ENCODE data around the gene GPC4. TPM values are rescaled to one million over a fixed set of nuclear protein-coding genes. Genes with fewer than 3 reads are reported as not detected.

The GPC4 gene
- total RNA-seq, 2 experiments from 2014 or later = not detected

GRCh38 chrX:133273180-133273579, 142.1 kb downstream of the GPC4 start:
- Mint-ChIP-seq H3K9me3 (no peaks in the 10 kb centered on the region), H3K27me3 (no peaks in the 10 kb centered on the region)
- POLR2A ChIA-PET = no interaction called here

GRCh38 chrX:133269168-133269567, 146.1 kb downstream of the GPC4 start:
- Mint-ChIP-seq H3K27ac (no peak overlapping the region), H3K4me3 (no peak overlapping the region), H3K27me3 (no peaks in the 10 kb centered on the region), H3K9me3 (no peaks in the 10 kb centered on the region), H3K4me1 (ENCODE audit: low read depth) (no peaks in the 10 kb centered on the region), H3K36me3 (no peaks in the 10 kb centered on the region)
- POLR2A ChIA-PET = no interaction called here
- intact Hi-C loops (cut with micrococcal nuclease) = no loop called here
- CTCF ChIA-PET = no interaction called here
- no peak for DNase-seq

More at GRCh38 chrX:133273180-133273579, 142.1 kb downstream of the GPC4 start:
- DNase-seq = no peak
- H3K36me3 Mint-ChIP-seq = no peaks in the 10 kb centered on the region
- H3K4me3 Mint-ChIP-seq = no peak overlapping the region
- no peaks in the 10 kb centered on the region for H3K4me1 Mint-ChIP-seq (ENCODE audit: low read depth)
- intact Hi-C loops (cut with micrococcal nuclease) = no loop called here
- CTCF ChIA-PET = no interaction called here
- no peak overlapping the region for H3K27ac Mint-ChIP-seq

GRCh38 chrX:133267621-133268020, 147.7 kb downstream of the GPC4 start:
- Mint-ChIP-seq H3K36me3 (no peaks in the 10 kb centered on the region), H3K27me3 (no peaks in the 10 kb centered on the region), H3K9me3 (no peaks in the 10 kb centered on the region), H3K4me3 (no peak overlapping the region), H3K4me1 (ENCODE audit: low read depth) (no peaks in the 10 kb centered on the region), H3K27ac (no peak overlapping the region)
- POLR2A ChIA-PET = no interaction called here
- intact Hi-C loops (cut with micrococcal nuclease) = no loop called here
- DNase-seq = no peak
- CTCF ChIA-PET = no interaction called here

GRCh38 chrX:133265331-133265730, 150.0 kb downstream of the GPC4 start:
- intact Hi-C loops (cut with micrococcal nuclease) = no loop called here
- H3K36me3 Mint-ChIP-seq = no peaks in the 10 kb centered on the region
- CTCF ChIA-PET = no interaction called here
- POLR2A ChIA-PET = no interaction called here
- H3K4me1 Mint-ChIP-seq (ENCODE audit: low read depth) = no peaks in the 10 kb centered on the region
- no peak overlapping the region for H3K27ac Mint-ChIP-seq
- H3K9me3 Mint-ChIP-seq = no peaks in the 10 kb centered on the region
- no peaks in the 10 kb centered on the region for H3K27me3 Mint-ChIP-seq
- no peak for DNase-seq
- H3K4me3 Mint-ChIP-seq = no peak overlapping the region

- Mint-ChIP-seq H3K27me3 (no peaks in the 10 kb centered on the region), H3K36me3 (no peaks in the 10 kb centered on the region), H3K4me3 (no peak overlapping the region), H3K9me3 (no peaks in the 10 kb centered on the region), H3K4me1 (ENCODE audit: low read depth) (no peaks in the 10 kb centered on the region), H3K27ac (no peak overlapping the region)
- intact Hi-C loops (cut with micrococcal nuclease) = no loop called here
- ChIA-PET CTCF (no interaction called here), POLR2A (no interaction called here)
- DNase-seq = no peak
Observed at GRCh38 chrX:133258481-133258880, 156.8 kb downstream of the GPC4 start.

- H3K4me1 Mint-ChIP-seq (ENCODE audit: low read depth) = no peaks in the 10 kb centered on the region
- H3K27me3 Mint-ChIP-seq = no peaks in the 10 kb centered on the region
- H3K4me3 Mint-ChIP-seq = no peak overlapping the region
- intact Hi-C loops (cut with micrococcal nuclease) = no loop called here
- POLR2A ChIA-PET = no interaction called here
- no peaks in the 10 kb centered on the region for H3K9me3 Mint-ChIP-seq
- no peaks in the 10 kb centered on the region for H3K36me3 Mint-ChIP-seq
- no peak overlapping the region for H3K27ac Mint-ChIP-seq
- CTCF ChIA-PET = no interaction called here
- DNase-seq = no peak
Observed at GRCh38 chrX:133254666-133255065, 160.6 kb downstream of the GPC4 start.

- peaks cover 10% of the 10 kb centered on the region for H3K9me3 Mint-ChIP-seq
- H3K4me3 Mint-ChIP-seq = no peak overlapping the region
- CTCF ChIA-PET = no interaction called here
- peaks cover 1% of the 10 kb centered on the region for H3K27me3 Mint-ChIP-seq
- no peak for DNase-seq
- H3K27ac Mint-ChIP-seq = no peak overlapping the region
- POLR2A ChIA-PET = no interaction called here
- no peaks in the 10 kb centered on the region for H3K4me1 Mint-ChIP-seq (ENCODE audit: low read depth)
- H3K36me3 Mint-ChIP-seq = no peaks in the 10 kb centered on the region
- intact Hi-C loops (cut with micrococcal nuclease) = no loop called here
Observed at GRCh38 chrX:133251204-133251603, 164.1 kb downstream of the GPC4 start.

- Mint-ChIP-seq H3K4me3 (no peak overlapping the region), H3K27me3 (peaks cover 1% of the 10 kb centered on the region), H3K4me1 (ENCODE audit: low read depth) (no peaks in the 10 kb centered on the region), H3K27ac (no peak overlapping the region), H3K36me3 (no peaks in the 10 kb centered on the region), H3K9me3 (peaks cover 14% of the 10 kb centered on the region)
- intact Hi-C loops (cut with micrococcal nuclease) = no loop called here
- ChIA-PET POLR2A (no interaction called here), CTCF (no interaction called here)
- no peak for DNase-seq
Observed at GRCh38 chrX:133250184-133251100, 164.8 kb downstream of the GPC4 start.

Other genes with a start within 250 kb of the GPC4 start
- gene TFDP3, start 197.1 kb downstream of the GPC4 start, total RNA-seq = not detected